Liver (tissue), 9 donors: Measurements from ENCODE around the gene PLEKHA7. TPM values are rescaled to one million over a fixed set of nuclear protein-coding genes. Genes with fewer than 3 reads are reported as not detected.

Source experiments
- DNase-seq: peaks from one replicate; pipeline ENCODE4 v3.0.0-alpha.2; 2017; ENCODE audit warnings: low spot score
- H3K27ac ChIP-seq, 2 donors: one replicate each; pipeline ENCODE4 v1.7.0; 2013; ENCODE audit warnings: inconsistent platforms in 2 of 2, low read length in 2 of 2, control low read depth in 1 of 2, low read depth in 1 of 2, mild to moderate bottlenecking in 1 of 2
- H3K27me3 ChIP-seq, 4 donors: one replicate each; pipeline versions ENCODE4 v1.6.1 to v1.7.0; 2013; ENCODE audit warnings: low read length in 3 of 4, inconsistent platforms in 1 of 4, mild to moderate bottlenecking in 1 of 4, moderate library complexity in 1 of 4; ENCODE audit not compliant: control insufficient read depth in 4 of 4, insufficient read depth in 4 of 4
- H3K36me3 ChIP-seq, 4 donors: one replicate each; pipeline versions ENCODE4 v1.6.1 to v1.7.0; 2013; ENCODE audit warnings: low read length in 3 of 4, mild to moderate bottlenecking in 3 of 4, low read depth in 1 of 4, moderate library complexity in 1 of 4; ENCODE audit not compliant: control insufficient read depth in 4 of 4, insufficient read depth in 3 of 4
- H3K4me1 ChIP-seq, 4 donors: one replicate each; pipeline versions ENCODE4 v1.6.1 to v1.7.0; 2013; ENCODE audit warnings: low read length in 3 of 4, mild to moderate bottlenecking in 3 of 4, moderate library complexity in 1 of 4; ENCODE audit not compliant: control insufficient read depth in 4 of 4, insufficient read depth in 4 of 4
- H3K4me3 ChIP-seq, 3 donors: one replicate each; pipeline versions ENCODE4 v1.6.1 to v1.7.0; 2013; ENCODE audit warnings: low read length in 3 of 3, control low read depth in 1 of 3, low read depth in 1 of 3, mild to moderate bottlenecking in 1 of 3
- H3K9ac ChIP-seq, 2 donors: one replicate each; pipeline ENCODE4 v1.7.0; 2013; ENCODE audit warnings: low read length in 2 of 2, mild to moderate bottlenecking in 2 of 2, moderate library complexity in 2 of 2, control low read depth in 1 of 2, low read depth in 1 of 2
- H3K9me3 ChIP-seq, 4 donors: one replicate each; pipeline versions ENCODE4 v1.6.1 to v1.7.0; 2013; ENCODE audit warnings: low read length in 3 of 4; ENCODE audit not compliant: control insufficient read depth in 4 of 4
- ATF3 ChIP-seq: IDR thresholded peaks from 2 replicates; pipeline ENCODE4 v1.6.1; 2016; ENCODE audit warnings: antibody characterized with exemption
- CTCF ChIP-seq: fragments of 150-350 bp; IDR thresholded peaks from 2 replicates; pipeline ENCODE4 v1.5.1; 2017; ENCODE audit warnings: improper control_type of control experiment, low read depth, low read length; ENCODE audit not compliant: missing input control
- EGR1 ChIP-seq, 2 donors: IDR thresholded peaks; 2 replicates each; pipeline ENCODE4 v1.6.1; 2016 to 2018; ENCODE audit warnings: antibody characterized with exemption in 2 of 2, low read depth in 2 of 2
- FOXA1 ChIP-seq: IDR thresholded peaks from 2 replicates; pipeline ENCODE4 v1.6.1; 2016; ENCODE audit warnings: antibody characterized with exemption
- FOXA2 ChIP-seq: IDR thresholded peaks from 2 replicates; pipeline ENCODE4 v1.6.1; 2016; ENCODE audit warnings: antibody characterized with exemption
- GABPA ChIP-seq, 2 donors: IDR thresholded peaks in 1 of 2; conservative IDR thresholded peaks in 1 of 2; 2 replicates each; pipeline ENCODE4 v1.6.1; 2016; ENCODE audit warnings: antibody characterized with exemption in 2 of 2, mild to moderate bottlenecking in 1 of 2, moderate library complexity in 1 of 2
- HNF4A ChIP-seq, 2 donors: conservative IDR thresholded peaks; 2 replicates each; pipeline ENCODE4 v1.6.1; 2016; ENCODE audit warnings: antibody characterized with exemption in 2 of 2, mild to moderate bottlenecking in 2 of 2
- HNF4G ChIP-seq: IDR thresholded peaks from 2 replicates; pipeline ENCODE4 v1.6.1; 2016; ENCODE audit warnings: antibody characterized with exemption
- JUND ChIP-seq, 2 donors: IDR thresholded peaks; 2 replicates each; pipeline ENCODE4 v1.6.1; 2016; ENCODE audit warnings: antibody characterized with exemption in 2 of 2
- MAX ChIP-seq: IDR thresholded peaks from 2 replicates; pipeline ENCODE4 v1.6.1; 2016; ENCODE audit warnings: antibody characterized with exemption
- NR2F2 ChIP-seq: IDR thresholded peaks from 2 replicates; pipeline ENCODE4 v1.6.1; 2016; ENCODE audit warnings: antibody characterized with exemption
- RAD21 ChIP-seq, 2 donors: IDR thresholded peaks; 2 replicates each; pipeline ENCODE4 v1.6.1; 2016; ENCODE audit warnings: antibody characterized with exemption in 2 of 2, mild to moderate bottlenecking in 2 of 2
- REST ChIP-seq: IDR thresholded peaks from 2 replicates; pipeline ENCODE4 v1.6.1; 2016; ENCODE audit warnings: antibody characterized with exemption, mild to moderate bottlenecking
- RXRA ChIP-seq, 2 donors: IDR thresholded peaks; 2 replicates each; pipeline ENCODE4 v1.6.1; 2017 to 2018; ENCODE audit warnings: antibody characterized with exemption in 2 of 2, mild to moderate bottlenecking in 1 of 2
- SP1 ChIP-seq: IDR thresholded peaks from 2 replicates; pipeline ENCODE4 v1.6.1; 2018; ENCODE audit warnings: antibody characterized with exemption, mild to moderate bottlenecking
- TAF1 ChIP-seq: conservative IDR thresholded peaks from 2 replicates; pipeline ENCODE4 v1.6.1; 2016; ENCODE audit warnings: antibody characterized with exemption, mild to moderate bottlenecking
- YY1 ChIP-seq: IDR thresholded peaks from 2 replicates; pipeline ENCODE4 v1.6.1; 2016; ENCODE audit warnings: antibody characterized with exemption, mild to moderate bottlenecking
- ZBTB33 ChIP-seq: IDR thresholded peaks from 2 replicates; pipeline ENCODE4 v1.6.1; 2016; ENCODE audit warnings: antibody characterized with exemption
- WGBS: extraction: QIAGEN DNeasy Blood & Tissue Kit; methylation state at CpG from one replicate; pipeline ENCODE4 v1.1.7; 2013; 5-methylcytosine and 5-hydroxymethylcytosine counted together
- polyA plus RNA-seq, 2 donors: library from polyadenylated mRNA; stranded (reverse) in 1 of 2; unstranded in 1 of 2; fragments of 200-250 nt in 1 of 2; fragments of >200 nt in 1 of 2; fragmentation: Nextera tagmentation in 1 of 2; extraction: Ambion mirVana in 1 of 2; gene quantifications; one replicate each; pipeline versions ENCODE4 v1.2.1 to v1.2.3, GENCODE V29; 2013 to 2015
- total RNA-seq, 2 donors: library from RNA; depleted of rRNA; stranded (reverse); fragments of >200 nt; gene quantifications; one replicate each; pipeline ENCODE4 v1.2.3, GENCODE V29; 2014
- donor health status: healthy.
- donor health status: healthy.
- donor health status: healthy.
- donor health status: healthy.
- donor health status: healthy.

Gene PLEKHA7
- total and polyA plus RNA-seq, 4 donors = 6.1 to 28.8 (median 8.5) TPM

GRCh38 chr11:16774936-16775613, 239.1 kb downstream of the PLEKHA7 start:
- H3K9ac ChIP-seq = no peak overlapping the region
- no peaks in the 10 kb centered on the region for H3K9me3 ChIP-seq
- H3K36me3 ChIP-seq = peaks cover 0 to 8% (median under 1%) of the 10 kb centered on the region in 4 donors
- TF ChIP-seq RXRA (IDR thresholded peaks at IDR 0.05) (peak; percentile 57 to 66), ATF3 (no peak), ZBTB33 (no peak), NR2F2 (no peak), RAD21 (IDR thresholded peaks at IDR 0.05) (peak in 1 of 2 donors; percentile 19), REST (peak; percentile 30), YY1 (peak; percentile 76), HNF4A (conservative IDR thresholded peaks at IDR 0.05) (peak; percentile 56 to 69), HNF4G (peak; percentile 38), SP1 (peak; percentile 78), FOXA1 (no peak), EGR1 (IDR thresholded peaks at IDR 0.05; ENCODE audit: low read depth in 2 of 2) (no peak), MAX (no peak), FOXA2 (no peak), CTCF (no peak), TAF1 (peak; percentile 78), JUND (IDR thresholded peaks at IDR 0.05) (no peak), GABPA (IDR thresholded peaks at IDR 0.05 in 1 of 2, conservative IDR thresholded peaks at IDR 0.05 in 1 of 2) (no peak)
- 35% methylated on average over 11 of the region's 11 CpGs for WGBS
- peak overlapping the region; percentile 33 to 56 for H3K27ac ChIP-seq
- H3K27me3 ChIP-seq = no peaks in the 10 kb centered on the region
- no peak for DNase-seq
- H3K4me1 ChIP-seq = peaks cover 11 to 20% (median 18%) of the 10 kb centered on the region in 4 donors
- H3K4me3 ChIP-seq = peak overlapping the region in 1 of 3 donors; percentile 52
